GM19193 (cell line): ENCODE measurements around the gene ACP3.

Experiments used
- POLR2A ChIP-seq: IDR thresholded peaks from 4 replicates; pipeline ENCODE4 v1.6.1; 2011; ENCODE audit not compliant: insufficient read depth, insufficient read length; ENCODE audit errors: extremely low read depth

The ACP3 gene

DNA sequence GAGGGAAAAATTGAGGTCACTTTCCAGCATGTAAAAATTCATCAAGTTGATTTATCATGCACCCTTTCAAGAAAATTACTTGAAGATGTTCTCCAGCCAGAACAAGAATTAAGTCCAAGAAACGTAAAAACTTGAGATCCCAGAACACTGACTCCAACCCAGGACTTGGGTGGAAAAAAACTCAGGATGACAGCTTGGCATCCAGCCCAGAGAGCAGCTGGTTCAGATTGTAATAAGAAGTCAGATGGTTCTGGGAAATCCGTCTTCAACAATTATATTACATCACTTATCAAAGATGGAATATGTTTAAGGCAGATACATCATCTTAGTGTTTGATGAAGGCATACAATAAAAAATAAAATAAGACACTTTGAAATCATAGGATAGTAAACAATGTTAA, 77.1 kb downstream of the ACP3 start:
- no peak for TF ChIP-seq POLR2A

- no peak for TF ChIP-seq POLR2A
Measured at GRCh38 chr3:132395126-132395525, 77.9 kb downstream of the ACP3 start.

GRCh38 chr3:132396255-132396654, 79.0 kb downstream of the ACP3 start:
- TF ChIP-seq POLR2A, result no peak

- TF ChIP-seq POLR2A, result no peak
Measured at GRCh38 chr3:132399054-132399929, 82.1 kb downstream of the ACP3 start.

GRCh38 chr3:132401255-132401654, 84.0 kb downstream of the ACP3 start:
- TF ChIP-seq POLR2A, result no peak

GRCh38 chr3:132404276-132404675, 87.1 kb downstream of the ACP3 start:
- no peak for TF ChIP-seq POLR2A

- TF ChIP-seq POLR2A, result no peak
Measured at GRCh38 chr3:132405188-132405587, 88.0 kb downstream of the ACP3 start.

DNA sequence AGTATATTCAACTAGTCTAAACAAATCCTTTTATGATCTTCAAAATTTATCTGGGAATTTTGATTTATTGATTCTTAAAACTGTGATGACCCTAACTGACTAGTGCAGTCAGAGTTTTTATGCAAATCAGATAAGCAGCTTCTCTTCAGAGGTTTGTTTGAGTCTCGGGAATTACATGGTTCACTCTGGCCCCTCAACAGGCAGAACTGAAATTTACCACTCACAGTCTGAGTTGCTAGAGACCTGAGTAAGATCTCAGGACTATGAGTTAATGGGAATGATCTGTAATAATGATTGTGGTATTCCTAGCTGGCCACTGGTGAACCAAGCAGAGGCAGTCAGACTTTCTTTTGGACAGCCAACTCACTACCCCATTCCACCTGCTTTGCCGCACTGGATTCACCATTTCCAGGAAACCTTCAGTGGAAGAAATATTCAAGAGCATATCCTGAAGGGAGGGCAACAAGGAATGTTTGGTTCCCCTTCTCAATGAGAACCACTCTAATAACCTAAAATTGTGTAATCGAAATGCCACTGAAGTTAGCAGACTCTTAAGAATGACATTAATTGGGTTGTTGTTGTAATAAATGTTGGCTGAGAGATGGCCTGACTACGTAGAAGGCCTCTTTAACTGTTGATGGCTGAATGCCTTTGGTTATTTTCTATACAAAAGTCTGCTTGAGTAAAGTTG, 88.5 kb downstream of the ACP3 start:
- no peak for TF ChIP-seq POLR2A

GRCh38 chr3:132406587-132406986, 89.4 kb downstream of the ACP3 start:
- no peak for TF ChIP-seq POLR2A

DNA sequence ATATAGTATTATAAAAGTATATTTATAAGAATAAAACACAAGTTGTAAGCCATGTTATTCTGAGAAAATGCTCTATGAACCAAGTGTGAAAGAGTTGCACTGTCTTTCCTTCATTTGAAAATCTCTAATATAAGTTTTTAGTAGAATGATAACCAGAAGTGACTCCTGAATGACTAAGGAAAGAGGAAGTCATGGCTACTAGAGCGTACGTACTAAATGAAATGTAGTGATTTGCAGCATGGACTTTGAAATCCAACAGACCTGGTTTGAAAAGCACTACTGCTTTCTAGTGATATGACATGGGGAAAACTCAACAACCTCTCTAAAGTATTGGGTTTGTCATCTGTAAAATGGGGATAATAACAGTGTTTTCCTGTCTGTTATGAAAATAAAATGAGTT, 89.8 kb downstream of the ACP3 start:
- TF ChIP-seq POLR2A, result no peak
